HG03039 (cell line): ENCODE data around the gene CCNB2.

ENCODE experiments used
- ATAC-seq: cut with Tn5 transposase; IDR thresholded peaks from one replicate; pipeline ENCODE4 v1.9.1; 2021; ENCODE audit warnings: mild to moderate bottlenecking, moderate library complexity; ENCODE audit not compliant: unreplicated experiment

The CCNB2 gene

GRCh38 chr15:59165726-59166125, 60.8 kb downstream of the CCNB2 start:
- no peak for ATAC-seq

GRCh38 chr15:59166166-59166565, 61.2 kb downstream of the CCNB2 start:
- no peak for ATAC-seq

GRCh38 chr15:59166601-59167265, 61.8 kb downstream of the CCNB2 start:
- no peak for ATAC-seq

DNA sequence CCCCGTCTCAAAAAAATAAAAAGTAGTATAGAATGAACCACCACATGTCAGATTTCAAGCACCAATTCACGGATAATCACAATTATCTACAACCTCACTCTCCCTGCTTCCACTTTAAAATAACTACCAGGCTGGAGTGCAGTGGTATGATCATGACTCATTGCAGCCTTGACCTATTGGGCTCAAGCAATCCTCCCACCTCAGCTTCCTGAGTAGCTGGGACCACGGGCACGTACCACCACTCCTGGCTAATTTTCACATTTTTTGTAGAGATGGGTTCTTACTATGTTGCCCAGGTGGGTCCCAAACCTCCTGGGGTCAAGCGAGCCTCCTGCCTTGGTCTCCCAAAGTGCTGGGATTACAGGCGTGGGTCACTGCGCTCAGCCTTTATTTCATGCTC, 63.6 kb downstream of the CCNB2 start:
- ATAC-seq: no peak

- ATAC-seq: no peak
Observed at GRCh38 chr15:59169251-59169708, 64.3 kb downstream of the CCNB2 start.

GRCh38 chr15:59170295-59171066, 65.5 kb downstream of the CCNB2 start:
- ATAC-seq: no peak

DNA sequence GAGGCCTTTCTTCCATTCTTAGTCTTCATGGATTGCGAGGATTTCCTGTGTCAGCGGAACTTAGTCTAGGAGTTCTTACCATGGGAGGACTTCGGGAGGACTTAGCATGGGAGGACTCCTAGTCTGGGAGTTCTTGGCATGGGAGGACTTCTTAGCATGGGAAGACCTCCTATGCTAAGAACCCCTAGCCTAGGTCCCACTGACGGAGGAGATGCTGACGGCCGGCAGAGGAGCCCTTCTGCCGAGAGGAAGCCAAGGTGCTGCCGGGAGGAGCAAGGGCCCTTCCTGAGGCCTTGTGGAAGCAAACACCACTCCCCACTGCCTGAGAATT, 66.1 kb downstream of the CCNB2 start:
- no peak for ATAC-seq

DNA sequence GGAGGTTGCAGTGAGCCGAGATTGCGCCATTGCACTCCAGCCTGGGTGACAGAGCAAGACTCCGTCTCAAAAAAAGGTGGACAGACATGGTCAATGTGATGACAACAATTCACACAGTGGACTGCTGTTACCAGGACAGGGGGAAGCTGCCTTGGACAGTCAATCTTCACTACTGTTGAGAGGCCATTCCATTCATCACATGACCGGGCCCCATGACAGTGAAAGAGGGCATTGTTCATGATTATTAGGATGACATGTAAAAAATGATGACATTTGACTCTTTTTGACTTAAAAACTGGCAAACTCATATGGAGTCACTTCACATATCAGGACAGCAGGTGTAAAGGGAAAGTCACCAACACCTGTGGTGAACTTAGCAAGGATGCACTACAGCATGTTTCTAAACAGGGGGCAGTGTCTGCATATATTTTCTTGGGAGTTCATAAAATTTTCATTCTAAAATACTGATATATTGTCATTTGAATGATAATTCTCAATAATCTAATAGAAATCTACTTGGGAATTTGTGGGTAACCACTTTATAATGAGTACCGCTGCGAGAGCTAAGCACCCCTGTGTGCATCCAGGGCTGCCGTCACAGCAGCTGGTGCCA, 67.4 kb downstream of the CCNB2 start:
- ATAC-seq: no peak

- ATAC-seq: no peak
Observed at GRCh38 chr15:59173194-59173593, 68.2 kb downstream of the CCNB2 start.

DNA sequence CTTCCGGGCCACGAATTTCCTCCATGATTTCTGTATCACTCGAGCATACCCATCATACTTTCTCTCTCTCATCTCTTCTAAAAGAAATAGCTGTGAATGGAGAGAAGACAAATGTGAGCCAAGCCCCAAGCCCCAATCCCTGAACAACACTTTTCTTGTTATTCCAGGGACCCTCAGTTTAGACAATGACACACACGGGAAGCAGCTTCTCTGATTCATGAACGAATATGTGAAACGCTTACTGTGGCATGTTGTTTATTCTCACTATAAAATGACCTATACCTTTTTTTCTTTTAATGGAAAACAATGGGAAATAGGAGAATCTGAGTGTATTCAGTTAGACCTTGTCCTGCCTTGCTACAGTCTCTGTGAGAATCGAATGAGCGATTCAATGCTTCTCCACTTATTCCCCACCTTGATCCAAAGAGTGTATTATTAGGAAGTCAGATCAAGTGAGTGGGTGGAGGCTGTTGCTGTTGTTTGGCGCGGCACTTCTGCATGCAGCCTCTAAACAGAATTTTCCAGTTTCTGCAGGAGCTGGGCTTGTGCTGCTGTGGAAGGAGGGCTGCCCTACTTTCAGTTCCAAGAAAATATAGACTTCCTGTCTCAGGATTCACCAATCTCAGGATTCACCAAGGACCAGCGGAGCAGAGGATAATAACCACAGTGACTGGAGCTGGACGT, 69.3 kb downstream of the CCNB2 start:
- no peak for ATAC-seq
